LNCAP (cell line): ENCODE results near the gene SPX.

ENCODE experiments used
- TF ChIP-seq, protein P1 (sequence below): fragments of 450-650 bp; IDR thresholded peaks from 2 replicates; pipeline ENCODE4 v1.5.1; 2017; ENCODE audit warnings: mild to moderate bottlenecking

Gene SPX

GRCh38 chr12:21551841-21552465 lies 25.9 kb downstream of the SPX start:
- TF ChIP-seq, protein P1, sequence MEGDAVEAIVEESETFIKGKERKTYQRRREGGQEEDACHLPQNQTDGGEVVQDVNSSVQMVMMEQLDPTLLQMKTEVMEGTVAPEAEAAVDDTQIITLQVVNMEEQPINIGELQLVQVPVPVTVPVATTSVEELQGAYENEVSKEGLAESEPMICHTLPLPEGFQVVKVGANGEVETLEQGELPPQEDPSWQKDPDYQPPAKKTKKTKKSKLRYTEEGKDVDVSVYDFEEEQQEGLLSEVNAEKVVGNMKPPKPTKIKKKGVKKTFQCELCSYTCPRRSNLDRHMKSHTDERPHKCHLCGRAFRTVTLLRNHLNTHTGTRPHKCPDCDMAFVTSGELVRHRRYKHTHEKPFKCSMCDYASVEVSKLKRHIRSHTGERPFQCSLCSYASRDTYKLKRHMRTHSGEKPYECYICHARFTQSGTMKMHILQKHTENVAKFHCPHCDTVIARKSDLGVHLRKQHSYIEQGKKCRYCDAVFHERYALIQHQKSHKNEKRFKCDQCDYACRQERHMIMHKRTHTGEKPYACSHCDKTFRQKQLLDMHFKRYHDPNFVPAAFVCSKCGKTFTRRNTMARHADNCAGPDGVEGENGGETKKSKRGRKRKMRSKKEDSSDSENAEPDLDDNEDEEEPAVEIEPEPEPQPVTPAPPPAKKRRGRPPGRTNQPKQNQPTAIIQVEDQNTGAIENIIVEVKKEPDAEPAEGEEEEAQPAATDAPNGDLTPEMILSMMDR, result no peak

GRCh38 chr12:21552635-21553328 lies 26.7 kb downstream of the SPX start:
- TF ChIP-seq, protein P1, result no peak

- TF ChIP-seq, protein P1, result no peak
These were observed 27.2 kb downstream of the SPX start for GRCh38 chr12:21553329-21553675.

GRCh38 chr12:21558100-21558679 lies 32.1 kb downstream of the SPX start:
- TF ChIP-seq, protein P1, result no peak

GRCh38 chr12:21559855-21560569 lies 33.9 kb downstream of the SPX start:
- TF ChIP-seq, protein P1, result no peak

GRCh38 chr12:21561158-21561557 lies 35.1 kb downstream of the SPX start:
- TF ChIP-seq, protein P1, result no peak

- TF ChIP-seq, protein P1, result no peak
These were observed 36.8 kb downstream of the SPX start for GRCh38 chr12:21562859-21563258.
